HG02870 (cell line): ENCODE measurements around the gene WDFY3.
"Not testable (repeated sequence)": the region's sequence is repeated elsewhere in the genome, so short reads cannot be mapped to it uniquely, and the experiment has no call there.

Experiments
- ATAC-seq: cut with Tn5 transposase; IDR thresholded peaks from one replicate; pipeline ENCODE4 v1.9.1; 2021; ENCODE audit warnings: mild to moderate bottlenecking, moderate library complexity; ENCODE audit not compliant: unreplicated experiment

WDFY3 gene

GRCh38 chr4:84727491-84727890 is 239.0 kb downstream of the WDFY3 start:
- no peak for ATAC-seq

- ATAC-seq = no peak
Measured at GRCh38 chr4:84726356-84726755, 240.1 kb downstream of the WDFY3 start.

- no peak for ATAC-seq
Measured at GRCh38 chr4:84722720-84723119, 243.8 kb downstream of the WDFY3 start.

GRCh38 chr4:84719115-84719514 is 247.4 kb downstream of the WDFY3 start:
- ATAC-seq = no peak

- ATAC-seq = no peak
Measured at GRCh38 chr4:84718699-84719098, 247.8 kb downstream of the WDFY3 start.

GRCh38 chr4:84710548-84710947 is 255.9 kb downstream of the WDFY3 start:
- no peak for ATAC-seq

- ATAC-seq = no peak
Measured at GRCh38 chr4:84708406-84709135, 257.9 kb downstream of the WDFY3 start.

- no peak for ATAC-seq
Measured at GRCh38 chr4:84706286-84706685, 260.2 kb downstream of the WDFY3 start.

GRCh38 chr4:84699001-84699671 is 267.4 kb downstream of the WDFY3 start:
- peak; percentile 42 for ATAC-seq

- no peak for ATAC-seq
Measured at GRCh38 chr4:84697615-84698201, 268.8 kb downstream of the WDFY3 start.

GRCh38 chr4:84697159-84697558 is 269.3 kb downstream of the WDFY3 start:
- no peak for ATAC-seq

- no peak for ATAC-seq
Measured at GRCh38 chr4:84691800-84692199, 274.7 kb downstream of the WDFY3 start.

- no peak for ATAC-seq
Measured at GRCh38 chr4:84691170-84691691, 275.3 kb downstream of the WDFY3 start.

GRCh38 chr4:84690481-84690880 is 276.0 kb downstream of the WDFY3 start:
- ATAC-seq = no peak

GRCh38 chr4:84689197-84689596 is 277.3 kb downstream of the WDFY3 start:
- ATAC-seq = no peak

GRCh38 chr4:84688605-84689004 is 277.9 kb downstream of the WDFY3 start:
- no peak for ATAC-seq

- ATAC-seq = no peak
Measured at GRCh38 chr4:84685105-84685504, 281.4 kb downstream of the WDFY3 start.

GRCh38 chr4:84684361-84684760 is 282.1 kb downstream of the WDFY3 start:
- no peak for ATAC-seq

- no peak for ATAC-seq
Measured at GRCh38 chr4:84683064-84683850, 283.2 kb downstream of the WDFY3 start.

GRCh38 chr4:84682661-84683060 is 283.8 kb downstream of the WDFY3 start:
- not testable (repeated sequence) for ATAC-seq
